ENCODE data around the gene LRRFIP1. TPM values are rescaled to one million over a fixed set of nuclear protein-coding genes. Genes with fewer than 3 reads are reported as not detected.

LRRFIP1 gene
- total and polyA plus RNA-seq, 9 of the 15 experiments (the other 6 are each of a cell fraction or from before 2014, with no cell fraction given) = 13.1 to 45.2 (median 31.3) TPM

- intact Hi-C loops (cut with micrococcal nuclease) = loop anchor here (1.0 kb wide), 1 partner anchor 73 kb away; no protein-coding TSS in a partner anchor
- Histone ChIP-seq H4K20me1 (replicated peaks; ENCODE audit: control insufficient read depth, insufficient read depth, low read length) (no peaks in the 10 kb centered on the region), H3K4me2 (ENCODE audit: insufficient read depth, low read length) (no peak overlapping the region), H3K27ac (ENCODE audit: extremely low read depth, low read depth, low read length) (no peak overlapping the region), H3K27me3 (ENCODE audit: control insufficient read depth in 2 of 2, insufficient read depth in 2 of 2, low read length in 2 of 2) (peaks cover 24 to 39% of the 10 kb centered on the region in 2 experiments; a peak in 4 of 5 replicates), H2AFZ (ENCODE audit: low read depth, low read length) (no peak overlapping the region), H3K9ac (ENCODE audit: insufficient read depth in 1 of 2, low read depth in 2 of 2, low read length in 2 of 2) (no peak overlapping the region), H3K36me3 (ENCODE audit: control insufficient read depth, insufficient read depth, low read length) (no peaks in the 10 kb centered on the region), H3K4me3 (no peak overlapping the region), H3K4me1 (replicated peaks in 1 of 2; ENCODE audit: control insufficient read depth in 2 of 2, insufficient read depth in 2 of 2, low read length in 2 of 2) (peaks cover 0 to 10% of the 10 kb centered on the region in 2 experiments; a peak in 4 of 5 replicates), H3K9me3 (replicated peaks; ENCODE audit: control insufficient read depth, insufficient read depth, low read depth, low read length) (no peaks in the 10 kb centered on the region), H3K79me2 (ENCODE audit: control insufficient read depth, insufficient read depth, low read length) (no peaks in the 10 kb centered on the region), H3K9me1 (ENCODE audit: control insufficient read depth, insufficient read depth, low read length) (no peaks in the 10 kb centered on the region)
- no peak for TF ChIP-seq ZNF785 (CRISPR knock-in tag; IDR thresholded peaks at IDR 0.05)
- no peak for TF ChIP-seq ZNF830 (CRISPR knock-in tag; IDR thresholded peaks at IDR 0.05)
- no peak for TF ChIP-seq GABPA (tag; conservative IDR thresholded peaks at IDR 0.05; ENCODE audit: low read depth)
- no peak for TF ChIP-seq THAP12 (CRISPR knock-in tag; IDR thresholded peaks at IDR 0.05)
- TF ChIP-seq STAT5B (CRISPR knock-in tag; IDR thresholded peaks at IDR 0.05) = no peak
- TF ChIP-seq DACH1 (IDR thresholded peaks at IDR 0.05; ENCODE audit: partially characterized antibody) = no peak
- no peak for TF ChIP-seq DDX20 (tag; IDR thresholded peaks at IDR 0.05; ENCODE audit: low read depth)
- TF ChIP-seq MLLT1 (IDR thresholded peaks at IDR 0.05) = no peak
- in situ Hi-C loops (cut with MboI) = no loop called here
- no TSS peak for BruUV-seq (replicated peaks)
- DNase-seq (ENCODE audit: extremely low read depth in 1 of 4, low spot score in 3 of 4) (no peak), ATAC-seq (no peak), FAIRE-seq (no peak)
- CTCF ChIA-PET (ENCODE audit: low intra/inter-chr PET ratio) = interaction anchor here (0.8 to 5.1 kb wide), 3 partner anchors 10 to 591 kb away, joined by 3 to 59 read pairs (median 3); no protein-coding TSS in a partner anchor
- WGBS (ENCODE audit: insufficient coverage, low coverage, missing lambda C conversion rate) = 46% methylated on average over 8 of the region's 8 CpGs
- POLR2A ChIA-PET = no interaction called here
Observed at GRCh38 chr2:237672731-237673129, 45.3 kb downstream of the LRRFIP1 start.

All from K562 (cell line).